Posterior cingulate gyrus (tissue), 11 donors: ENCODE results near the gene BCAT1.
"Not testable (repeated sequence)": the region's sequence is repeated elsewhere in the genome, so short reads cannot be mapped to it uniquely, and the experiment has no call there.

Source experiments
- DNase-seq, 10 donors: peaks; one replicate each; pipeline versions ENCODE4 v3.0.0 to v3.0.0-alpha.2; 2020 to 2021; ENCODE audit warnings: mixed read lengths in 3 of 10
- intact Hi-C: fragments of 100-400 bp; cut with DNase I; formaldehyde crosslinking; loops from one replicate; pipeline ENCODE4 v1.15.1; 2023

Gene BCAT1

DNA sequence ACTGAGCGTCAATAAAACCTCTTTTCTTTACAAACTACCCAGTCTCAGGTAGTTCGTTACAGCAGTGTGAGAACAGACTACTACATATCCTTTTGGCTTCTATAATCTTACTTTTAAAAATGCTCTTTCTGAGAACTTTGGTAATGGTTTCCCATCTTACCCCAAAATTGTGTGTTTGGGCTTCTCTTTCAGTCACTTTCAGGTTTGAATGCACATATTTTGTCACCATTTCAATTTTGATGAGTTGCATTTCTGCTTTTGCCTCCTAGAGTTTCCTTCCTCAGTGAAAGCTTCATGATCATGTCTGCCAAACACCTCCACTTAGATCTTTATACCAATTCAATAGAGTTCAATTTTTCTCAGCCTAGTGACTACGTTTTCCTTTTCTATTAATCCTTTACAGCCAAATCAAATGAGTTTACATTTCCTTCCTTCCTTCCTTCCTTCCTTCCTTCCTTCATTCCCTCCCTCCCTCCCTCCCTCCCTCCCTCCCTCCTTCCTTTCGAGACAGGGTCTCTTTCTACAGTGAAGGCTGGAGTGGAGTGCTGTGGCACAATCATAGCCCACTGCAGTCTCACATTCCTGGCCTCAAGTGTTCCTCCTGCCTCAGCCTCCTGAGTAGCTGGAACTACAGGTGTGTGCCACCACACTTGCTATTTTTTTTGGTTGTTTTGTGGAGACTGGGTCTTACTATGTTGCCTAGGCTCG is 124.9 kb downstream of the BCAT1 start:
- DNase-seq: no peak
- intact Hi-C loops: no loop called here

DNA sequence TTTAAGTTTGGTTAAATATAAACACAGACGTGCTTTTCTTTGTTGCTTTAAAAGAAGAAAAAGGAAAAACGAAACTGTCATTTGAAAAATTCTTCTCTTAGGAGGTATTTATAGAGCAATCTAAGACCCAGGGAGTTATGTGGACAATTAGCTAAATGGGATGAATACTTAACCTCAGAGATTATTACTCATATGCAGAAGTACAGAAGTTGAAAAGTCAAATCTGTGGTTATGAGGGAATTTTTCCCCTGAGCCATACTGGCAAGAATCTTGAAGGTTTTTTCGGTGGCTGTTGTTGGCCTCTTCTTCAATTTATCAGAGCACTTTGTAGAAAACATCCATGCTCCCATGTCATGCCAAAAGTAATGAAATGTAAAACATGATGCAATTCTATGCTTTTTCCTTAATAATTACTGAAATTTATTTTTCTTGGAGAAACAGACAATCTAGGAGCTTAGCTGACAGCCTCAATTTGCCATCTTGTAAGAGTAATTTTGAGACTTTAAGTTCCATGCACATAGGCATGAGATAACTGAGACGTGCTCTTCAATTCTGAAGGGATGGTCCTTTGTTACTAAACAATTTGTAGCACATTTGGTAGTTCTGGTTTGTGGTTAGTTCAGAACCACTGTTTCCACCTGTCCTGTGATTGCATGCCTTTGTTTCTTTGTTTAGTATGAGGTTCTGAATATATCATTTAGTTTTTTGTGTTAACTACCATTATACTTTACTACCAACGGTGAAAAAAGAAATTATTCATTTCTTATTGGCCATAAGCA is 126.6 kb downstream of the BCAT1 start:
- no peak for DNase-seq

DNA sequence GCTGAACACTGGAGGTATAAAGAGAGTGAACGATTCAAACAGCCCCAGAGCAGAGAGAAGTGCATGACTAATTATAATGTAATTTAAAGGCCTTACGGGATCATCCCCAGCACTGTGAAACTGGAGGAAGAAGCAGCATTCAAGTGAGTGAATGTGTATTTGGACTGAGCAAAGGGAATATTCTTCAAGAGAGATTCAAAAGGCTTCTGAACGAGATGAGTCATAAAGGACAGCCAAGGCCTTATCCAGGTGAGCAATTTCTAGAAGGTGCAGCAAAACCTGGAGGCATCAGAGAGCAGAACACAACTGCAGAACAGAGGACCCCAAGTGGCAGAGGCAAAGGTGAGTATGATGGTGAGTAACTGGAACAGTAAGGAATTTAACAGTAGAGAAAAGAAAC is 127.2 kb downstream of the BCAT1 start:
- no peak for DNase-seq
- intact Hi-C loops: no loop called here

More for the DNA sequence above, 126.6 kb downstream of the BCAT1 start:
- intact Hi-C loops: no loop called here

DNA sequence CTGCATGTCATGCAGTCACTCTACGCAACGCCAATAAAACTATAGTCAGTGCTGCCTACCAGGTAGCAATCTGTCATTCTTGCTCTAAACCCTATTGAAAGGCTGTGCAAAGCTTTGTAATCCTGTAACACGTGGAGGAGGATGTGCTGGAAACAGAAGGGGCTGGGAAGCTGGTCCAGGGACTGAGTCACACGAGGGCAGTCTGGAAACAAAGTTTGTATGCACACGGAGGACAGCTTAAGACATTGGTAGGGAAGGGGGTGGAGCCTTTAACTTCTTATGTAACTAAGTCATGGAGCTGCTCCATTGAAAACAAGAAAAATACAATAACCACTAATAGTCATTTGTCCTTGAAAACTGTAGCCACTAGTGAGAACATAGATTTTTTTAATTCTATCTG is 128.0 kb downstream of the BCAT1 start:
- DNase-seq: no peak
- intact Hi-C loops: no loop called here

- no peak for DNase-seq
- intact Hi-C loops: no loop called here
Measured at GRCh38 chr12:24818351-24818750, 130.6 kb downstream of the BCAT1 start.

DNA sequence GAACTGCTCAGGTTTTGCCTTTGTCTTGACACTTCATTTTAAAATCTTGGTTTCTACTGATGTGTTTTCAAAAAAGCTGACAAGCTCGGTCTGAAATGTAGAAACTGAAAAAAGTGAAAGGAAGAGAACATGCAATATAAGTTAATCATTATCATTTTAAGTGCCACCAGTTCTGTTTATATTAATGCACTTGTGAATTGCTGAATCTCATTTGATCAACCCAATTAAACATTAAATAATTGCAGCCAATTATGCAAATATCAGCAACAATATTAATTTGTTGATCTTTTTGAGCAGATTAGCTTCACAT is 133.8 kb downstream of the BCAT1 start:
- no peak for DNase-seq
- intact Hi-C loops: no loop called here

GRCh38 chr12:24814379-24815113 is 134.4 kb downstream of the BCAT1 start:
- DNase-seq: no peak
- intact Hi-C loops: no loop called here

DNA sequence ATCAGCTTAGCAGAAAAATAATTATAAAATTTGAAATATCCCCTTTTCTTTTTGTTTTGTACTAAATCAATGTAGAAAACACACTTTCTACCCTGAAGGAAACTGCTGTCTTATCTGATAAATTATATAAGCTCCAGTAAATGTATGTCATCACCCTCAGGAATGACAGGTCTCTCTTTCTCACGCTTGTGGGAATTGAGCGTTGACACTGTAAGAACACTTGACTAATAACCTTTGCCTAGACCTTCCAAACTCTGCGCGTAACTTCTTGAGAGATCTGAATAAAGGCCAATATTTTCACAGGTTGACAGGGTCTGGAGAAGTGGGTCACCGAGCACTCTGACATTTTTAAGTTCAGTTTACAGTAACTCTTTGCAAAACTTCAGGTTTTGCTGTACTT is 138.5 kb downstream of the BCAT1 start:
- no peak for DNase-seq
- intact Hi-C loops: no loop called here

DNA sequence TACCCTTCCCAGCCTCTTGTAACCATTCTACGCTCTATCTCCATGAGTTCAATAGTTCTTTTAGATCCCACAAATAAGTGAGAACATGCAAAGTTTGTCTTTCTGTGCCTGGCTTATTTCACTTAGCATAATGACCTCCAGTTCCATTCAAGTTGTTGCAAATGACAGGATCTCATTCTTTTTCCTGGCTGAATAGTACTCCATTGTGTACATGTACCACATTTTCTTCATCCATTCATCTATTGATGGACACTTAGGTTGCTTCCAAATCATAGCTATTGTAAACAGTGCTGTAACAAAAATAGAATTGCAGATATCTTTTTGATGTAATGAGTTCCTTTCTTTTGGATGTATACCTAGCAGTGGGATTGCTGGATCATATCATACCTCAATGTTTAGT is 139.6 kb downstream of the BCAT1 start:
- intact Hi-C loops, DNase-seq: not testable (repeated sequence)

DNA sequence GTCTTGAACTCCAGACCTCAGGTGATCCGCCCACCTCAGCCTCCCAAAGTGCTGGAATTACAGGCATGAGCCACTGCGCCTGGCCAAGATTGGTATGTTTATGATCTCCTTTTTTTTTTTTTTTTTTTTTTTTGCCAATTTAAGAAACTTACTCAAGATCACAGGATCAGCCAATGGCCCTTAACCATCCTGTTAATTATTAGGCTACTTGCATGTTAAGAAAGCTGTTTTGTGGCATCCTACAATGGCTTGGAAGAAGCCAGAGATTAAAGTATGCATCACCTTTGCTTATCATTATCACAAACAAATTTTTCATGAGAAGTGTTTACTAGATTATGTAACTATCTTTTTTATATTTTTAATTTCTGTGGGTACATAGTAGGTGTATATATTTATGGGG is 140.2 kb downstream of the BCAT1 start:
- intact Hi-C loops: no loop called here
- no peak for DNase-seq

GRCh38 chr12:24806386-24806785 is 142.5 kb downstream of the BCAT1 start:
- intact Hi-C loops: no loop called here

GRCh38 chr12:24803430-24804245 is 145.3 kb downstream of the BCAT1 start:
- no peak for DNase-seq
- intact Hi-C loops: no loop called here

More at GRCh38 chr12:24806386-24806785, 142.5 kb downstream of the BCAT1 start:
- no peak for DNase-seq

DNA sequence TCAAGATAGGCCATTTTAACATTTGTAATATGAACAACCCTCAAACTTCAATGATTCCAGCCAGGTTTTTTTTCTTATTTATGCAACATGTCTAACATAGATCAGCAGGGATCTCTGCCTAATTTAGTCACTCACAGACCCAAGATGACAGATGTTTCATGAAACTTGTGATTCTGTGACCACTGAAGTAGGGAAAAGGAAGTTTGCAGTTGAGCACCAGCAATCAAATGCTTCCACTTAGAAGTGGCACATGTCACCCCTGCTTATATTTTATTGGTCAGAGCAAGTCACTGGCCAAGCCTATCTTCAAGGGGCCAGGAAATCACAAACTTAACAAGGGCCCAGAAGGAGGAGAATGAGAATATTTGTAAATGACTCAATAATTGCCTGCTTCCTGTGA is 150.6 kb downstream of the BCAT1 start:
- no peak for DNase-seq
- intact Hi-C loops: no loop called here

GRCh38 chr12:24797901-24798300 is 151.0 kb downstream of the BCAT1 start:
- no peak for DNase-seq
- intact Hi-C loops: no loop called here

GRCh38 chr12:24796876-24797275 is 152.0 kb downstream of the BCAT1 start:
- no peak for DNase-seq
- intact Hi-C loops: no loop called here

- intact Hi-C loops: no loop called here
- no peak for DNase-seq
Measured at GRCh38 chr12:24795699-24796347, 153.1 kb downstream of the BCAT1 start.

- no peak for DNase-seq
- intact Hi-C loops: no loop called here
Measured at GRCh38 chr12:24791622-24792021, 157.3 kb downstream of the BCAT1 start.

- DNase-seq: no peak
- intact Hi-C loops: no loop called here
Measured at GRCh38 chr12:24788886-24789285, 160.0 kb downstream of the BCAT1 start.

DNA sequence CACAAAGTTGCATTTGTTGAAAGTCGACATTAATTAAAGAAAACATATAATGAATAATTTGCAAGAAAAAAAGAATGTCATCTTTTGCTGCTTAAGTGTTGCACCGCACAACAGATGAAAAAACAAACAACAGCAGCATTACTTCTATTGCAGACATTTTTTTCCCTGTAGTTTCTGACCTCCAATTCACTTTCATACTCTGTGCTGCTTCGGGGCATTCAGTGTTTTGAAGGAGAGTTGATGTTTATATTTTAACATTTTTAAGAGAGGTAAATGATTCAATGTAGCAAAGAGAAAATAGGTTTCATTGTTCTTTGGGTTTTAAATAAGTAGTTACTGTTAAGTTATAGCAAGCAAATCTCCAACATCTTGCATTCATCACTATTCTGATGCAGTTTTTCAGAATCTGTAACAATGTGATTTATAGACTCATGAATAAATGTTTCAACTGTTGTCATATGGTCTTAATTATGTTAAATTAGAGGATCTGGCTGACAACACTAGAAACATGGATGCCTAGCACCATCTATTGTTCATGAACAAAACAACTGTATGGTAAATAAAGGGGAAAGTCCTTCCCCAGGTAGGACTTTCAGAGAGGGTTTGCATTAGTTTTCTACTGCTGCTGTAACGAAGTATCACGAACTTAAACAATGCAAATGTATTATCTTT is 168.1 kb downstream of the BCAT1 start:
- no peak for DNase-seq
- intact Hi-C loops: no loop called here
